Measurements from ENCODE around the gene ZNF48.

Gene ZNF48

GRCh38 chr16:30358990-30359870 lies 36.0 kb upstream of the ZNF48 start:
- H3K9me3 ChIP-seq (ENCODE audit: control insufficient read depth, low read length), result no peaks in the 10 kb centered on the region
- WGBS, 2 experiments, result 93 to 94% methylated on average over 28 of the region's 28 CpGs
- no peak overlapping the region for H3K27ac ChIP-seq (ENCODE audit: insufficient read depth, low read depth, low read length, poor library complexity, severe bottlenecking)
- no peaks in the 10 kb centered on the region for H3K27me3 ChIP-seq (ENCODE audit: control insufficient read depth, insufficient read depth, low read length, poor library complexity, severe bottlenecking)
- H3K4me1 ChIP-seq (ENCODE audit: control insufficient read depth, insufficient read depth, low read length), result no peaks in the 10 kb centered on the region
- no peak overlapping the region for H3K4me3 ChIP-seq (ENCODE audit: insufficient read depth, low read depth, low read length)
- H3K36me3 ChIP-seq (ENCODE audit: control insufficient read depth, insufficient read depth, low read length), result no peaks in the 10 kb centered on the region

GRCh38 chr16:30359871-30360170 lies 35.4 kb upstream of the ZNF48 start:
- Histone ChIP-seq H3K36me3 (ENCODE audit: control insufficient read depth, insufficient read depth, low read length) (peaks cover 2% of the 10 kb centered on the region), H3K4me1 (ENCODE audit: control insufficient read depth, insufficient read depth, low read length) (no peaks in the 10 kb centered on the region), H3K27ac (ENCODE audit: insufficient read depth, low read depth, low read length, poor library complexity, severe bottlenecking) (no peak overlapping the region), H3K27me3 (ENCODE audit: control insufficient read depth, insufficient read depth, low read length, poor library complexity, severe bottlenecking) (no peaks in the 10 kb centered on the region), H3K9me3 (ENCODE audit: control insufficient read depth, low read length) (no peaks in the 10 kb centered on the region), H3K4me3 (ENCODE audit: insufficient read depth, low read depth, low read length) (no peak overlapping the region)
- 79% methylated on average over 6 of the region's 6 CpGs for WGBS, 2 experiments

DNA sequence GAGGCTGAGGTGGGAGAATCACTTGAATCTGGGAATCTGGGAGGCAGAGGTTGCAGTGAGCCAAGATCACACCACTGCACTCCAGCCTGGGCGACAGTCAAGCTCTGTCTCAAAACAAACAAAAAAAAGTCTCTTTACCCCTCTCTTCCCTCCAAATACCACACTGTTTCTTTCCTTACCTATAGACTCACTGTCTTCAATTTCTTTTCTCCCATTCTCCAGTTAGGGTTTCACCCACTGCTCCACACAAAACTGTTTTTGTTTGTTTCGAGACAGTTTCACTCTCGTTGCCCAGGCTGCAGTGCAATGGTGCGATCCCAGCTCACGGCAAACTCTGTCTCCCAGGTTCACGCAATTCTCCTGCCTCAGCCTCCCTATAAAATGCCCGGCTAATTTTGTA lies 34.0 kb upstream of the ZNF48 start:
- H3K36me3 ChIP-seq (ENCODE audit: control insufficient read depth, insufficient read depth, low read length), result peaks cover 3% of the 10 kb centered on the region

DNA sequence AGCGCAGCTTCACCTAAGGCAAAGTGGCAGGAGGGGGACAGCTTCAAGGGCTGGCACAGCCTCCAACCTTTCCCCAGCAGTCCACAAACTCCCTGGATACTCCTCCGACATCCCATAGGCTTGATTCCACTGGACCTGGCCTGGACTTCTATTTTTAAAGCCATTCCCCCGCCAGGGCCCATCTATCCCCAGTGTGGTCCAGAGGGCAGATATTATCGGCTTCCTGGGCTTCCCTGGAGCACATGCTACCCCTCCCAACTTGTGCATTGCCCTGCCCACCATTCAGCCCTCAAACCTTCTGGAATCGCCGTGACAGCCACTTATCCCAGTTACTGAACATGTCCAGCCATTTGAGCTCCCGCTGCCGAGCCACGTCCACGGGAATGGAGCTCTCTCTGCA lies 30.0 kb upstream of the ZNF48 start:
- Histone ChIP-seq H3K9me3 (ENCODE audit: control insufficient read depth, low read length) (no peaks in the 10 kb centered on the region), H3K4me1 (ENCODE audit: control insufficient read depth, insufficient read depth, low read length) (peaks cover 14% of the 10 kb centered on the region), H3K27me3 (ENCODE audit: control insufficient read depth, insufficient read depth, low read length, poor library complexity, severe bottlenecking) (no peaks in the 10 kb centered on the region), H3K4me3 (ENCODE audit: insufficient read depth, low read depth, low read length) (no peak overlapping the region), H3K36me3 (ENCODE audit: control insufficient read depth, insufficient read depth, low read length) (peaks cover 3% of the 10 kb centered on the region), H3K27ac (ENCODE audit: insufficient read depth, low read depth, low read length, poor library complexity, severe bottlenecking) (no peak overlapping the region)
- WGBS, 2 experiments, result 95 to 96% methylated on average over 10 of the region's 10 CpGs

More for the DNA sequence above, 34.0 kb upstream of the ZNF48 start:
- H3K9me3 ChIP-seq (ENCODE audit: control insufficient read depth, low read length), result no peaks in the 10 kb centered on the region
- H3K27ac ChIP-seq (ENCODE audit: insufficient read depth, low read depth, low read length, poor library complexity, severe bottlenecking), result no peak overlapping the region
- no peak overlapping the region for H3K4me3 ChIP-seq (ENCODE audit: insufficient read depth, low read depth, low read length)
- no peaks in the 10 kb centered on the region for H3K27me3 ChIP-seq (ENCODE audit: control insufficient read depth, insufficient read depth, low read length, poor library complexity, severe bottlenecking)
- 95 to 96% methylated on average over 7 of the region's 7 CpGs for WGBS, 2 experiments
- H3K4me1 ChIP-seq (ENCODE audit: control insufficient read depth, insufficient read depth, low read length), result no peaks in the 10 kb centered on the region

- Histone ChIP-seq H3K36me3 (ENCODE audit: control insufficient read depth, insufficient read depth, low read length) (peaks cover 3% of the 10 kb centered on the region), H3K4me3 (ENCODE audit: insufficient read depth, low read depth, low read length) (no peak overlapping the region), H3K27me3 (ENCODE audit: control insufficient read depth, insufficient read depth, low read length, poor library complexity, severe bottlenecking) (no peaks in the 10 kb centered on the region), H3K4me1 (ENCODE audit: control insufficient read depth, insufficient read depth, low read length) (peaks cover 18% of the 10 kb centered on the region), H3K9me3 (ENCODE audit: control insufficient read depth, low read length) (no peaks in the 10 kb centered on the region), H3K27ac (ENCODE audit: insufficient read depth, low read depth, low read length, poor library complexity, severe bottlenecking) (no peak overlapping the region)
- WGBS, 2 experiments, result 91 to 93% methylated on average over 4 of the region's 4 CpGs
Measured at GRCh38 chr16:30366511-30366910, 28.7 kb upstream of the ZNF48 start.

GRCh38 chr16:30367349-30368009 lies 27.7 kb upstream of the ZNF48 start:
- WGBS, 2 experiments, result 91 to 94% methylated on average over 10 of the region's 10 CpGs

DNA sequence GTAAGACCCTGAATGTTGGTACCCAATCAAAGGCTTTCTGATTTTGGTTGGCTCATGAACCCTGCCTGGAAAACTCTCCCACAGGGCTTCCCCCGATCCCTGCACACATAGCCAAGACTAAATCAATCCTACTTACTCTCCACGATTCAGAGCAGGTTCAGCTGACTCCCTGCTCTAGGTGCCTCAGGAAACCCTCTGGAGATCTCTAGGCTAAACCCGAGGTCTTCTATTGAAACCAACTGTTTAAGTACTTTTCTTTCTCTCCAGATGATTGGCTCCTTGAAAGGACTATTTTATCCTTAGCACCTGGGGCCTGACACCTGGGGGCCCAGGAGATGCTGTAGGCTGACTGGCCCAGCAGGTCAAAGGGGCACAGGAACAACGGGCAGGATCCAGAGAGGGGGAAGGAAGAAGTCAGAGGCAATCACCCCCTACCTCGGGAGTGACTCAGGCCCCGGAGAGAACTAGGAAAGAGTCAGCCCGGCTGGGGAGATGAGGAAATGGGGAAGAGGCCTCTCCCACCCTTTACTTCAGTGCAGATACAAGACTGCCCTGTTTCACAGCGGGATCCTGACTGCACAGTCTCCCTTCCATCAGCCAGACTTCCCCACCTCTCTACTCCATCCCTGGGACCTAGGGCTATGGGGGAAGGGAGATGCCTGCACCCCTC lies 27.0 kb upstream of the ZNF48 start:
- H3K9me3 ChIP-seq (ENCODE audit: control insufficient read depth, low read length), result no peaks in the 10 kb centered on the region
- no peaks in the 10 kb centered on the region for H3K27me3 ChIP-seq (ENCODE audit: control insufficient read depth, insufficient read depth, low read length, poor library complexity, severe bottlenecking)
- peaks cover 3% of the 10 kb centered on the region for H3K36me3 ChIP-seq (ENCODE audit: control insufficient read depth, insufficient read depth, low read length)
- peak overlapping the region; percentile 66 for H3K4me3 ChIP-seq (ENCODE audit: insufficient read depth, low read depth, low read length)
- peaks cover 20% of the 10 kb centered on the region for H3K4me1 ChIP-seq (ENCODE audit: control insufficient read depth, insufficient read depth, low read length)
- 52 to 61% methylated on average over 8 of the region's 8 CpGs for WGBS, 2 experiments
- no peak overlapping the region for H3K27ac ChIP-seq (ENCODE audit: insufficient read depth, low read depth, low read length, poor library complexity, severe bottlenecking)

More at GRCh38 chr16:30367349-30368009, 27.7 kb upstream of the ZNF48 start:
- H3K4me3 ChIP-seq (ENCODE audit: insufficient read depth, low read depth, low read length), result no peak overlapping the region
- no peaks in the 10 kb centered on the region for H3K27me3 ChIP-seq (ENCODE audit: control insufficient read depth, insufficient read depth, low read length, poor library complexity, severe bottlenecking)
- H3K9me3 ChIP-seq (ENCODE audit: control insufficient read depth, low read length), result no peaks in the 10 kb centered on the region
- H3K27ac ChIP-seq (ENCODE audit: insufficient read depth, low read depth, low read length, poor library complexity, severe bottlenecking), result no peak overlapping the region
- H3K36me3 ChIP-seq (ENCODE audit: control insufficient read depth, insufficient read depth, low read length), result peaks cover 3% of the 10 kb centered on the region
- H3K4me1 ChIP-seq (ENCODE audit: control insufficient read depth, insufficient read depth, low read length), result peaks cover 20% of the 10 kb centered on the region

DNA sequence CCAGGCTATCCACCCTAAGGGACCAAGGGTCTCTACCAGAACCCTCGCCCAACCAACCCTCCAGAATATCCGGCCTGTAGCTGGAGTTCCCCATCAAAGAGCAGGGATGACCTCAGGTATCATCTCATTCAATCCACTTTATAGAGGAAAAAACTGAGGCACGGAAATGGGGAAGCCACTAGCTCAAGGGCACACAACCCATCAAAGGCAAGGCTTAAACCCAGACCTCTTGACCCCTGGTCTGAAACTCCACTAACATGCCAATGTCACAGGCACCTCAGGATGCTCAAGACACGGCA lies 26.5 kb upstream of the ZNF48 start:
- peaks cover 20% of the 10 kb centered on the region for H3K4me1 ChIP-seq (ENCODE audit: control insufficient read depth, insufficient read depth, low read length)
- H3K27ac ChIP-seq (ENCODE audit: insufficient read depth, low read depth, low read length, poor library complexity, severe bottlenecking), result no peak overlapping the region
- no peaks in the 10 kb centered on the region for H3K27me3 ChIP-seq (ENCODE audit: control insufficient read depth, insufficient read depth, low read length, poor library complexity, severe bottlenecking)
- peaks cover 3% of the 10 kb centered on the region for H3K36me3 ChIP-seq (ENCODE audit: control insufficient read depth, insufficient read depth, low read length)
- 56 to 59% methylated on average over 4 of the region's 4 CpGs for WGBS, 2 experiments
- H3K9me3 ChIP-seq (ENCODE audit: control insufficient read depth, low read length), result no peaks in the 10 kb centered on the region
- H3K4me3 ChIP-seq (ENCODE audit: insufficient read depth, low read depth, low read length), result peak overlapping the region; percentile 66

- Histone ChIP-seq H3K4me1 (ENCODE audit: control insufficient read depth, insufficient read depth, low read length) (peaks cover 20% of the 10 kb centered on the region), H3K4me3 (ENCODE audit: insufficient read depth, low read depth, low read length) (peak overlapping the region; percentile 66), H3K27me3 (ENCODE audit: control insufficient read depth, insufficient read depth, low read length, poor library complexity, severe bottlenecking) (no peaks in the 10 kb centered on the region), H3K27ac (ENCODE audit: insufficient read depth, low read depth, low read length, poor library complexity, severe bottlenecking) (no peak overlapping the region), H3K36me3 (ENCODE audit: control insufficient read depth, insufficient read depth, low read length) (peaks cover 3% of the 10 kb centered on the region), H3K9me3 (ENCODE audit: control insufficient read depth, low read length) (no peaks in the 10 kb centered on the region)
- WGBS, 2 experiments, result 14 to 16% methylated on average over 45 of the region's 45 CpGs
Measured at GRCh38 chr16:30369091-30369937, 25.9 kb upstream of the ZNF48 start.
